Karpas-422 (cell line): ENCODE results near the gene OCA2. TPM values are rescaled to one million over a fixed set of nuclear protein-coding genes. Genes with fewer than 3 reads are reported as not detected.

Experiments
- DNase-seq: peaks from one replicate; pipeline ENCODE4 v3.0.0-alpha.2; 2015
- H2AFZ ChIP-seq: fragments of 200-600 bp; sonication (generic); 2 replicates; pipeline ENCODE4 v1.6.1; 2014; ENCODE audit warnings: antibody characterized with exemption, low read length, mixed read lengths
- H3K27ac ChIP-seq: fragments of 200-600 bp; sonication (generic); 2 replicates; pipeline ENCODE4 v1.5.1; 2014; ENCODE audit warnings: mild to moderate bottlenecking, low read length, moderate library complexity
- H3K27me3 ChIP-seq: fragments of 200-600 bp; sonication (generic); 2 replicates; pipeline ENCODE4 v1.6.1; 2014; ENCODE audit warnings: low read length, mixed read lengths
- H3K36me3 ChIP-seq: fragments of 200-600 bp; sonication (generic); 2 replicates; pipeline ENCODE4 v1.6.1; 2014; ENCODE audit warnings: low read length, mixed read lengths; ENCODE audit not compliant: insufficient read depth
- H3K4me1 ChIP-seq: fragments of 200-600 bp; sonication (generic); 2 replicates; pipeline ENCODE4 v1.6.1; 2014; ENCODE audit warnings: mild to moderate bottlenecking, low read length, mixed read lengths
- H3K4me2 ChIP-seq: fragments of 200-600 bp; sonication (generic); 2 replicates; pipeline ENCODE4 v1.6.1; 2014; ENCODE audit warnings: low read length, low read depth, mild to moderate bottlenecking; ENCODE audit not compliant: poor library complexity, severe bottlenecking
- H3K4me3 ChIP-seq: fragments of 200-600 bp; sonication (generic); 2 replicates; pipeline ENCODE4 v1.5.1; 2014; ENCODE audit warnings: mild to moderate bottlenecking, antibody characterized with exemption, low read length, mixed read lengths
- H3K79me2 ChIP-seq: fragments of 200-600 bp; sonication (generic); 2 replicates; pipeline ENCODE4 v1.6.1; 2014; ENCODE audit warnings: mild to moderate bottlenecking, low read length, mixed read lengths
- H3K9ac ChIP-seq: fragments of 200-600 bp; sonication (generic); 2 replicates; pipeline ENCODE4 v1.6.0; 2014; ENCODE audit warnings: low read length
- H3K9me2 ChIP-seq: fragments of 200-600 bp; sonication (generic), shearing (Covaris generic); replicated peaks from 2 replicates; pipeline ENCODE4 v1.6.0; 2014; ENCODE audit warnings: mild to moderate bottlenecking, low read length, moderate library complexity; ENCODE audit not compliant: insufficient read depth
- H3K9me3 ChIP-seq: fragments of 300-700, 200-600 bp; sonication (generic); 2 replicates; pipeline ENCODE4 v1.6.1; 2014; ENCODE audit warnings: low read length, mixed read lengths
- H4K20me1 ChIP-seq: fragments of 200-600 bp; sonication (generic); 2 replicates; pipeline ENCODE4 v1.6.1; 2014; ENCODE audit warnings: mild to moderate bottlenecking, antibody characterized with exemption, low read length, low read depth; ENCODE audit not compliant: insufficient read depth
- total RNA-seq: library from RNA; depleted of rRNA; stranded (reverse); fragments of >200 nt; shearing (Covaris generic); gene quantifications from 2 replicates; pipeline ENCODE4 v1.2.3, GENCODE V29; 2014; ENCODE audit warnings: low replicate concordance

The OCA2 gene
- total RNA-seq, 1 experiment from 2014 or later, result not detected

DNA sequence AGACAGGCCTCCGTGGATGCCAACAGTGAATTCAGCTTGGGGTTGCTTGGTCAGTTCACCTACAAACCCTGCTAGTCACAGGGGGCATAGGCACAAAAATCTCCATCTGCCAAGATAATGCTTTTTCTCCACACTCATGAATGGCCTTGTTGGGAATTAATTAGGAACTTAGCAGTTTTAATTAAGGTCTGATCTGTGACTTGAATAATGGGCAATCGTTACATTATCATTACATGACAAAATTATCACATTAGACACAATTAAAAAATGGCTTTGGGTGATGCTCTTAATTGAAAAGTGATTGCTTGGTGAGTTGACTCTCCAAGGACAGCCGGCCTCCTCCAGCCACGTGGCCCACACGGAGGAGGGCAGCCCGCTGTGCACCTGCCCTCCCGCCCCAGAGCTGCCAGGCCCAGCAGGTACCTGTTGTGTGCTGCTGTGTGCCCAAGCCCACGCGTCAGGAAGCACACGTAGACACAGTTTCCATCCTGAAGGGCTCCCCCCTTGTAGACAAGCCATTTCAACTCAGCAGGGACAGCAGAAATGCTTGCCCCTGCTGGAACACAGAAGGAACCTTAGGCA, 274.2 kb downstream of the OCA2 start:
- Histone ChIP-seq H3K79me2 (no peaks in the 10 kb centered on the region), H3K9me3 (peaks cover 26% of the 10 kb centered on the region), H3K4me2 (no peak overlapping the region), H3K9ac (no peak overlapping the region), H3K36me3 (no peaks in the 10 kb centered on the region), H4K20me1 (no peaks in the 10 kb centered on the region), H3K27me3 (no peaks in the 10 kb centered on the region), H3K27ac (no peak overlapping the region), H3K9me2 (no peaks in the 10 kb centered on the region), H3K4me1 (no peaks in the 10 kb centered on the region), H3K4me3 (no peak overlapping the region), H2AFZ (no peak overlapping the region)
- DNase-seq, result no peak

DNA sequence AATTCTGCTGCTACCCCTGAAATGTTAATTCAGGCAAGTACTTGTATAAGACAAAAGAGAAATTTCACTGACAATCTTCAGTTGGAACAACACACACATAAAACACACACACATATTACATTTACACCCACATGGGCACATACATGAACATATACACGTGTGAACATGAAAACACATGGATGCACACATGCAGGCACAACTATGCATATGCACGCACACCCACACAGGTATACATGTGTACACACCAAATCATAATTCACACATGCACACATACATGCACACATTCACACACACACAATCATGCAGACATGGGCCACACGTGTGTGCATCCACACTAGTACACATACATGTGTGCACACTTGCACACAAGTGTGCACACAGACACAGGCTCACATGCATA, 277.8 kb downstream of the OCA2 start:
- no peaks in the 10 kb centered on the region for H3K9me2 ChIP-seq
- no peaks in the 10 kb centered on the region for H3K27me3 ChIP-seq
- no peaks in the 10 kb centered on the region for H3K36me3 ChIP-seq
- no peaks in the 10 kb centered on the region for H4K20me1 ChIP-seq
- H3K79me2 ChIP-seq, result no peaks in the 10 kb centered on the region
- no peak for DNase-seq
- no peaks in the 10 kb centered on the region for H3K4me1 ChIP-seq
- H3K27ac ChIP-seq, result no peak overlapping the region
- H3K4me3 ChIP-seq, result no peak overlapping the region
- H2AFZ ChIP-seq, result no peak overlapping the region
- H3K9me3 ChIP-seq, result peaks cover 40% of the 10 kb centered on the region
- no peak overlapping the region for H3K4me2 ChIP-seq
- H3K9ac ChIP-seq, result no peak overlapping the region

DNA sequence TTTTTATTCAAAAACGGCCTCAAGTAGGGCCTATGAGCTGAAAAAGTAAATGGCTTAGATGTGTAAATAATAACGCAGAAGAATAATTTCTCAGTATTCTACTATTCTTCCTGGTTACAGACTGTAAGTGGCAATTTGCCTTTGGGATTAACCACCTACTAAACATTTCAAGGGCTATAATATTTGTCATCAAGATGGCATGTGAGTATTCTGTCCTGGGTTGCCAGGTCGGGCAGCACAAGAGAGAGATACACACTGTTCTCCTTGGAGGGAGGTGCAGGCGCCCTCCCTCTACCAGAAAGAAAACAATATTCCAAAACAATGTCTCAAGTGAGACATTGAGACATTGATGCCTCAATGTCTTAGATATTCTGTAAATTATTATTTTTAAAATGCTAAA, 278.4 kb downstream of the OCA2 start:
- Histone ChIP-seq H3K4me2 (no peak overlapping the region), H4K20me1 (no peaks in the 10 kb centered on the region), H3K79me2 (no peaks in the 10 kb centered on the region), H3K27ac (no peak overlapping the region), H2AFZ (no peak overlapping the region), H3K9me3 (peaks cover 39% of the 10 kb centered on the region), H3K36me3 (no peaks in the 10 kb centered on the region), H3K9me2 (no peaks in the 10 kb centered on the region), H3K27me3 (no peaks in the 10 kb centered on the region), H3K4me3 (no peak overlapping the region), H3K9ac (no peak overlapping the region), H3K4me1 (no peaks in the 10 kb centered on the region)
- DNase-seq, result no peak

DNA sequence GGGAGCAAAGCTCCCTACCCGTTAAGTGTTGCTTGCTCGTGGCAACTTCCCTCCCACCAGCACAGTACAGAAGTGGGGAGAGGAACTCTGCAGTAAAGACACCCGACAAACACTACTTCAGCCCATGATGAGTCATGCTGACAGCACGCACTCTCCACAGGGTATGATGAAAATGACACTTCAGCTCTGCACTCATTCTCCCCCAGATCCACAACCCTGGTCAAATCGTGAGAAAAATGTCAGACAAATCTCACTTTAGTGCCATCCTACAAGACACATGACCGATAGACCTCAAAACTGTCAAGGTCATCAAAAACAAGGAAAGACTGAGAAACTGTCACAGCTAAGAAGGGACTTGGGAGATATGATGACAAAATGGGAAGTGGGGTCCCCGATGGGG, 278.9 kb downstream of the OCA2 start:
- Histone ChIP-seq H3K36me3 (no peaks in the 10 kb centered on the region), H3K9me3 (peaks cover 40% of the 10 kb centered on the region), H3K9ac (no peak overlapping the region), H3K79me2 (no peaks in the 10 kb centered on the region), H4K20me1 (no peaks in the 10 kb centered on the region), H2AFZ (no peak overlapping the region), H3K9me2 (no peaks in the 10 kb centered on the region), H3K4me1 (no peaks in the 10 kb centered on the region), H3K27me3 (no peaks in the 10 kb centered on the region), H3K27ac (no peak overlapping the region), H3K4me3 (no peak overlapping the region), H3K4me2 (no peak overlapping the region)
- no peak for DNase-seq

DNA sequence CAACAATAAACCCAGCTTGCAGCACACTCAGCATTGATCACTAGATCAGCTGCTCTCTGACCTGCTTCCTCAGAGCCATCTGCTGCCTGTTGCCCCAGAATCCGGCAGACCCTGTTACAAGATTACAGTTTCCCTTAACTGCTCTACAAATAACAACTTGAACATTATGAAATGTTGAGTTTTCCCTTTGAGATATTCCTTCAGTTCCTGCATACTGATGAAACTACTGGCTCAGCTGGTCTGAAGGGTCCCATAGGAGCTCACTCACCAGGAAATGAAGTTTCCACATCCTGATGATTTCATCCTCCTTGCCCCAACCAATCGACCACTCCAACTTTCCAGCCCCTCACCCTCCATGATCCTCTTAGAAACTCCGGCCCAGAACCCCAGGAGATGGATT, 281.9 kb downstream of the OCA2 start:
- H4K20me1 ChIP-seq, result no peaks in the 10 kb centered on the region
- H3K4me3 ChIP-seq, result no peak overlapping the region
- no peaks in the 10 kb centered on the region for H3K79me2 ChIP-seq
- no peaks in the 10 kb centered on the region for H3K36me3 ChIP-seq
- H3K4me1 ChIP-seq, result no peaks in the 10 kb centered on the region
- no peak overlapping the region for H3K4me2 ChIP-seq
- no peak for DNase-seq
- no peaks in the 10 kb centered on the region for H3K27me3 ChIP-seq
- no peaks in the 10 kb centered on the region for H3K9me2 ChIP-seq
- H2AFZ ChIP-seq, result no peak overlapping the region
- peaks cover 37% of the 10 kb centered on the region for H3K9me3 ChIP-seq
- H3K9ac ChIP-seq, result no peak overlapping the region
- no peak overlapping the region for H3K27ac ChIP-seq

DNA sequence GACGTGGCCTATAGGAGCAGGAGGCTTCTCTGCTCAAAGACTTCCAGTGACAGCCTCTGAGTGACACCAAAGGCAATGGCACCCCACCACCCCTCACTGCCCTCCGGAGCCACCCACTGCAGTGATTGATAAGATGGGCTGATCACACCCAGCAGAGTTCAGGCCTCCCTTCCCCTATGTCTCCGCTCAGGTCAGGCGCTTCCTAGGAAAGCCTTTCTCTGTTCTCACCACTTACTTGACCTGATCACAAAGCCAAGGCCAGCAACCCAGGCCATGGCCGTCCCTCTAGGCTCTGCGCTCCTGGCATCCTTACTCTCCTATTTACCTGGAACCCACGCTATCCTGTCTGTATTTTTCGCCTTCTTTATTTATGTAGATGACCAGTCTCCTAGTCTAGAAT, 282.3 kb downstream of the OCA2 start:
- Histone ChIP-seq H3K9me3 (peaks cover 33% of the 10 kb centered on the region), H2AFZ (no peak overlapping the region), H3K27me3 (no peaks in the 10 kb centered on the region), H3K4me1 (no peaks in the 10 kb centered on the region), H3K4me2 (no peak overlapping the region), H3K79me2 (no peaks in the 10 kb centered on the region), H3K27ac (no peak overlapping the region), H3K9me2 (no peaks in the 10 kb centered on the region), H3K4me3 (no peak overlapping the region), H3K9ac (no peak overlapping the region), H3K36me3 (no peaks in the 10 kb centered on the region), H4K20me1 (no peaks in the 10 kb centered on the region)
- no peak for DNase-seq

DNA sequence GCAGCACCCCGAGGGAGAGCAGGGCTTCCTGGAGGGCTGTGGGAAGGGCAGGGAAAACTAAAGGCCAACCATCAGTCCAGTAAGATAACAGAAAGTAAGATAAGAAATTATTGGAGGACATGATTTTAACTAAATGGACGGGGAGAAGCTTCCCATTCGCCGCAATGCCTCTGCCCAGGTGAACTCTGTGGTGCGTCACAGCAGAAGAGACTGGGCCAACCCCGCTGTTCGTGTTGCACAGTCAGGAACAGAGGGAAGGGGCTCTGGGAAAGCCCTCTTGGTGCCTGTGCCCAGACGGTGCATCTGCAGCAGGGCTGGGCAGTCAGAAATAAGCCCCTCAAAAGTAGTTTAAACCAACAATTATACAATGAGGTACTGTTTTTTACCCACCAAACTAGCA, 284.1 kb downstream of the OCA2 start:
- Histone ChIP-seq H3K9me2 (no peaks in the 10 kb centered on the region), H3K9ac (no peak overlapping the region), H3K4me2 (no peak overlapping the region), H3K9me3 (peaks cover 30% of the 10 kb centered on the region), H2AFZ (no peak overlapping the region), H3K4me1 (no peaks in the 10 kb centered on the region), H3K36me3 (no peaks in the 10 kb centered on the region), H3K4me3 (no peak overlapping the region), H3K27me3 (no peaks in the 10 kb centered on the region), H3K27ac (no peak overlapping the region), H3K79me2 (no peaks in the 10 kb centered on the region), H4K20me1 (no peaks in the 10 kb centered on the region)
- DNase-seq, result no peak

DNA sequence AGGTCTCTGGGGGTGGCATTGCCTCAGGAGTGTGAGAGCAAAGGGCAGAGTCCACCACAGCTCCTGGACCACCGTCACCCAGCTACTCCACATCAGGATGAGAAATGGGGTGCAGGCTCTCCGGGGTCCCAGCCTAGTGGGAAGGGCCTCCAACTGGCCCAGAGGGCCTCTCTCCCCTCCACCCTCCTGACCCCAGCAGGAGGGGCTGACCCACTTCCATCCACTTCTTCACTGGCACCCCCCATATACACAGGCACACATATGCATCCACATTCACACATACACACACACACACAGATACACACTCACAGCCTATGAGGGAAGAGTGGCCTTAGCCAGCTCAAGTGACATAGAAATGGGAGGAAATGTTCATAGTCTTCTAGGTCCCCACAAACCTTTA, 286.0 kb downstream of the OCA2 start:
- no peak overlapping the region for H2AFZ ChIP-seq
- no peaks in the 10 kb centered on the region for H3K4me1 ChIP-seq
- H3K79me2 ChIP-seq, result no peaks in the 10 kb centered on the region
- no peaks in the 10 kb centered on the region for H3K36me3 ChIP-seq
- no peaks in the 10 kb centered on the region for H4K20me1 ChIP-seq
- peaks cover 28% of the 10 kb centered on the region for H3K9me3 ChIP-seq
- H3K4me2 ChIP-seq, result no peak overlapping the region
- DNase-seq, result no peak
- no peak overlapping the region for H3K4me3 ChIP-seq
- H3K27ac ChIP-seq, result no peak overlapping the region
- no peak overlapping the region for H3K9ac ChIP-seq
- H3K27me3 ChIP-seq, result no peaks in the 10 kb centered on the region
- no peaks in the 10 kb centered on the region for H3K9me2 ChIP-seq

DNA sequence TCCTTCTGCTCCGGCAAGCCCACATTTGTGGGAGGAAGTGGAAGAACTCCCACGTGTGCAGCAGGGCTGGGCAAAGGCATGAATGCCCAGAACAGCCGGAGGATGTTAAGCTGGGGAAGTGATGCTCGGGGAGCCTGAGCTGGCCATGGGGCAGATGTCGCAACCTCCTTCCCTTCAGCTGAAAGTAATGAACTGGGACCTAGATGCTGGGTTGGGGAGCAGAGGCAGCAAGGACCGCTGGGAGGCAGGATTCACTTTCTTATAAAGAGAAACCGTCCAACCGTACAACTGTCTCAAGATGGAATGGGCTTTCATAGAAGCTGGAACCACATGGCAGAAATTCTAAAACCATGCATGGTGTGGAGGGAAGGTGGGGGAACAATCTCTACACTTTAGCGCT, 290.9 kb downstream of the OCA2 start:
- H2AFZ ChIP-seq, result no peak overlapping the region
- H3K4me2 ChIP-seq, result no peak overlapping the region
- no peaks in the 10 kb centered on the region for H3K36me3 ChIP-seq
- no peak overlapping the region for H3K9ac ChIP-seq
- H3K9me3 ChIP-seq, result peaks cover 20% of the 10 kb centered on the region
- H4K20me1 ChIP-seq, result no peaks in the 10 kb centered on the region
- no peaks in the 10 kb centered on the region for H3K27me3 ChIP-seq
- no peaks in the 10 kb centered on the region for H3K4me1 ChIP-seq
- H3K27ac ChIP-seq, result no peak overlapping the region
- no peak overlapping the region for H3K4me3 ChIP-seq
- H3K79me2 ChIP-seq, result no peaks in the 10 kb centered on the region
- DNase-seq, result no peak
- no peaks in the 10 kb centered on the region for H3K9me2 ChIP-seq
